GM10248 (cell line): Measurements from ENCODE around the gene EGFR.

Experiments used
- CTCF ChIA-PET: fragments of 300-600 bp; sonication (Branson Sonifier 250); formaldehyde crosslinking; extraction: SDS; loops from one replicate; lab custom pipeline; 2021; ENCODE audit warnings: antibody characterized with exemption; lab: Yijun Ruan, JAX
- POLR2A ChIA-PET: fragments of 350-650 bp; sonication (Branson Sonifier 250); formaldehyde crosslinking; extraction: SDS; loops from one replicate; lab custom pipeline; 2020; ENCODE audit warnings: antibody characterized with exemption; lab: Yijun Ruan, JAX
- DNase-seq: peaks from one replicate; pipeline ENCODE4 v3.0.0; 2012; ENCODE audit errors: extremely low spot score
- TF ChIP-seq, protein P1 (sequence below): IDR thresholded peaks from 2 replicates; pipeline ENCODE4 v1.5.1; 2012; ENCODE audit warnings: mild to moderate bottlenecking, low read depth; ENCODE audit errors: extremely low read depth, missing control alignments, control extremely low read depth

EGFR gene

DNA sequence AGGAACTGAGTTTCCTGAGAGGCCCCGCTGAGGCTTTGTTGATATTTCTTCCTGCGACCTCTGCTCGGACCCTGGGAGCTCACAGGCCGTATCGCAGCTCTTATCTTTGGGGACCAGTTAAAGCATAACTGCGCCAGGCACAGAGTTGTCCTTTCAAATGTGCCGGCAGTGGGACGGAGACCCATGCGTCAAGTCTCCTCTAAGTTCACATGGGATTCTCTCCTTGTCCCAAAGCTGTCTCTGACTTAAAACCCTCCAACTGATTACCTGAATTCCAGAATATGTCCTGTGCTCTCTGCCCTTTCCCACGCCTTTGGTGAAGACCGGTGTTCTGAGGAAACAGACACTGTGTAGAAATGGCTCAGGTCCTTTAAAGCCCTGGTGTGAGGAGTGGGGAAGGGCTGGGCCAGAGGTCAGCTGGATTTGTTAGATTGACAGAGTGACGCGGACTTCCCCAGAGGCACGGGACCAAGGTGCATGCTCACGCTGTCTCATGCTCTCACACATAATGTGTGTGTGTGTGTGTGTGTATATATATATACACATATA lies 169.8 kb downstream of the EGFR start:
- TF ChIP-seq, protein P1, sequence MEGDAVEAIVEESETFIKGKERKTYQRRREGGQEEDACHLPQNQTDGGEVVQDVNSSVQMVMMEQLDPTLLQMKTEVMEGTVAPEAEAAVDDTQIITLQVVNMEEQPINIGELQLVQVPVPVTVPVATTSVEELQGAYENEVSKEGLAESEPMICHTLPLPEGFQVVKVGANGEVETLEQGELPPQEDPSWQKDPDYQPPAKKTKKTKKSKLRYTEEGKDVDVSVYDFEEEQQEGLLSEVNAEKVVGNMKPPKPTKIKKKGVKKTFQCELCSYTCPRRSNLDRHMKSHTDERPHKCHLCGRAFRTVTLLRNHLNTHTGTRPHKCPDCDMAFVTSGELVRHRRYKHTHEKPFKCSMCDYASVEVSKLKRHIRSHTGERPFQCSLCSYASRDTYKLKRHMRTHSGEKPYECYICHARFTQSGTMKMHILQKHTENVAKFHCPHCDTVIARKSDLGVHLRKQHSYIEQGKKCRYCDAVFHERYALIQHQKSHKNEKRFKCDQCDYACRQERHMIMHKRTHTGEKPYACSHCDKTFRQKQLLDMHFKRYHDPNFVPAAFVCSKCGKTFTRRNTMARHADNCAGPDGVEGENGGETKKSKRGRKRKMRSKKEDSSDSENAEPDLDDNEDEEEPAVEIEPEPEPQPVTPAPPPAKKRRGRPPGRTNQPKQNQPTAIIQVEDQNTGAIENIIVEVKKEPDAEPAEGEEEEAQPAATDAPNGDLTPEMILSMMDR, result no peak
- POLR2A ChIA-PET, result no interaction called here
- CTCF ChIA-PET, result interaction anchor here (1.3 kb wide), 1 partner anchor 66 kb away, joined by 3 read pairs; no protein-coding TSS in a partner anchor
- no peak for DNase-seq

DNA sequence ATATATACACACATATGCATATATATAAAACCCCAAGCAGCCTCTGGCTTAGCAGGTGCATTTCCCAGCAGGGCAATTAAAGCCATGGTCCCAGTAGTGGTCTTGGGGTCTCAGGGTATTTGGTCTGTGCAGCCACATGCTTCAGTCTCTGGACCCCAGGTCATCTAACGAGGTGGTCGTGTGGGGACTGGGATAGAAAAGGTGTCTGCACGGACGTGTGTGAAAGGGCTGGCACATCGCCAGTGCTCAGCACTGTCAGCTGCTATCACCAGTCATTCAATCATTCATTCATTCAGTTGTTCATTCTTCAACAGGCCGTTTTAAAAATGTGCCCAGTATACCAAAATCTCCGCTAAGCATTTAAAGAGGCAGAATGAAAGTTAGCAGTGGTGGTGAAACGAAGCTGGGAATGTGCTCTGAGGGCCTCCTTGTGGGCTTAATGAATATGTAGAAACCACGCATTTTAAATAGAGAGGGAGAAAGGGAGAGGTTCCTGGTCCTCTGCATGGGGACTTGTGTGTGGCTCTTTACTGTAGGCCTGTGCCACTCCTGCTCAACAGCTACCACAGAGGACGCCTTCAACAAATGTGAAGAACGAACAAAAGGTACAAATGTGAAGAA lies 170.4 kb downstream of the EGFR start:
- no peak for DNase-seq
- CTCF ChIA-PET, result no interaction called here
- TF ChIP-seq, protein P1, result no peak
- POLR2A ChIA-PET, result no interaction called here

DNA sequence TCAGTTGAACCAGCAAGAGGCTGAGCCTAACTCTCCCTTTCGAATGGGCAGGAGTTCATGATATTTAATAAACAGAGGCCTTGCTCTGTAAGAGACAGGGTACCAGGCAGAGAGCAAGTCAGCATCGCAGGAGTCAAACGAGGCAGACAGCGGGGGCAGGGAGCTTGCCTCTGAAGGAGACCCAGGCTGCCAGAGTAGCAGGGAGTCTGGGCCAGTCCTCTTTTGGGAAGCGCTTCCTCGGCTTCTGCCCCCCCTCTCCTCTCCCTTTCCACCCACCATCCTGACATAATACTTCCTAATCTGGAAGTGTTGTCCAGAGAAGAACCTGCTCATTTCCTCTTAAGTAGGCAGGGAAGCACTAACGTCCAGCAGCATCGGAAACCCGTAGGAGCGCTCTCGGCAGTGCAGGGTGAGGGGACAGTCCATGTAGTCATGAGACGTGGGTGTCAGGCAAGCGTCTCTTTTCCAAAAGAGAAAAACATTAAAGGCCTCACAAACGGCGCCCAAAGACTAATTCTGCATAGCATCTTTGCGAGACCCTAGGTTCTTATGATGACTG lies 171.1 kb downstream of the EGFR start:
- TF ChIP-seq, protein P1, result no peak
- ChIA-PET CTCF (no interaction called here), POLR2A (no interaction called here)
- DNase-seq, result no peak

DNA sequence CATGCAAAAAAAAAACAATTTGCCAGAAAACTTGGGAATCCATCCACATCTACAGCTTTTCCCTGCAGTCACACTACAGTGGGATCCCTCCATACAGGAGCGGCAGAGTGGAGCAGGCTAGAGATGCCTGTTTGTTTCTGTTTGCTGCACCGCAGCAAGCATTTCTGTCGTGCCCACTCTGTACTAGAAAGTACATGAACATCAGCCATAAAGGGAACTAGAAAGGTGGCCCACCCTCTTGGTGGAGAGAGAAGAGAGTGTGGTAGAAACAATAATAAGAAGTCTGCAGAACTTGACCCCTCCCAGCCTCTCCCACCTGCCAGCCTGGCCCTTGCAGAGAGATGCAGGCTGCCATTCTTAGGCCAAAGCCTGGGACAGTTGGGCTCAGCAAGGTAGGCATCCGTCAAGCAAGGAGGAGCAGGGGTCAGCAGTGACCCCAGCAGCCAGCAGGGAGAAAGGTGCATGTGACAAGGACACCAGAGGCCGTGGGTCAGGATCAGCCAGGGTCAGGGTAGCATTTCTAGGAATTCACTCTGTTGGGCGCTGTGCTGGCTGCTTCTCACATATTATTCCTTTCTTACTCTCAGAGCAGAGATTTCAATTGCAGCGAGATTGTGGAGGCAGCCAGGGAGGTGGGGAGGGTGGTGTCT lies 171.8 kb downstream of the EGFR start:
- POLR2A ChIA-PET, result no interaction called here

DNA sequence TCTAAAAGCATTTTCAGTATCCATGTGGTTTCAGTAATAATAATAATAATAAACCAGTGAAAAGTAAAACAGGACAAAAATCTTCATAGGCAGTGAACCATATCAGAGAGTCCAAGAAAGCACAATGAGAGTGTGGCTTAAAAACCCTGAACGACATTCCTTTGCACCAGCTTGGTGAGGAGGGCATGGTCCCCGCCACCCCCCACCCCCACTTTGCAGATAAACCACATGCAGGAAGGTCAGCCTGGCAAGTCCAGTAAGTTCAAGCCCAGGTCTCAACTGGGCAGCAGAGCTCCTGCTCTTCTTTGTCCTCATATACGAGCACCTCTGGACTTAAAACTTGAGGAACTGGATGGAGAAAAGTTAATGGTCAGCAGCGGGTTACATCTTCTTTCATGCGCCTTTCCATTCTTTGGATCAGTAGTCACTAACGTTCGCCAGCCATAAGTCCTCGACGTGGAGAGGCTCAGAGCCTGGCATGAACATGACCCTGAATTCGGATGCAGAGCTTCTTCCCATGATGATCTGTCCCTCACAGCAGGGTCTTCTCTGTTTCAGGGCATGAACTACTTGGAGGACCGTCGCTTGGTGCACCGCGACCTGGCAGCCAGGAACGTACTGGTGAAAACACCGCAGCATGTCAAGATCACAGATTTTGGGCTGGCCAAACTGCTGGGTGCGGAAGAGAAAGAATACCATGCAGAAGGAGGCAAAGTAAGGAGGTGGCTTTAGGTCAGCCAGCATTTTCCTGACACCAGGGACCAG lies 172.5 kb downstream of the EGFR start:
- POLR2A ChIA-PET, result no interaction called here
- no peak for DNase-seq
- TF ChIP-seq, protein P1, result no peak
- CTCF ChIA-PET, result no interaction called here

More for the DNA sequence above, 171.8 kb downstream of the EGFR start:
- no peak for DNase-seq
- CTCF ChIA-PET, result no interaction called here
- TF ChIP-seq, protein P1, result no peak
